Small intestine (tissue), 7 donors: ENCODE results near the gene KCNAB2. TPM values are rescaled to one million over a fixed set of nuclear protein-coding genes. Genes with fewer than 3 reads are reported as not detected.

Source experiments
- DNase-seq, 2 donors: peaks; one replicate each; pipeline versions ENCODE4 v3.0.0 to v3.0.0-alpha.2; 2013
- FAIRE-seq: peaks from 2 replicates; lab custom pipeline; 2012; peaks lifted over from hg19 to GRCh38; lab: Jason Lieb, UNC
- H3K27ac ChIP-seq, 3 donors: one replicate each; pipeline ENCODE4 v1.5.1; 2013; ENCODE audit warnings: low read length in 2 of 3, mild to moderate bottlenecking in 2 of 3, control low read depth in 1 of 3, inconsistent platforms in 1 of 3, low read depth in 1 of 3, moderate library complexity in 1 of 3
- H3K27me3 ChIP-seq, 3 donors: one replicate each; pipeline ENCODE4 v1.6.1; 2013; ENCODE audit warnings: low read length in 3 of 3, inconsistent platforms in 1 of 3; ENCODE audit not compliant: control insufficient read depth in 3 of 3, insufficient read depth in 3 of 3
- H3K36me3 ChIP-seq, 3 donors: one replicate each; pipeline ENCODE4 v1.6.1; 2013; ENCODE audit warnings: low read length in 3 of 3, inconsistent platforms in 1 of 3, low read depth in 1 of 3, mild to moderate bottlenecking in 1 of 3, moderate library complexity in 1 of 3; ENCODE audit not compliant: control insufficient read depth in 3 of 3, insufficient read depth in 2 of 3
- H3K4me1 ChIP-seq, 3 donors: one replicate each; pipeline ENCODE4 v1.6.1; 2013; ENCODE audit warnings: low read length in 2 of 3, inconsistent platforms in 1 of 3, low read depth in 1 of 3, mild to moderate bottlenecking in 1 of 3, moderate library complexity in 1 of 3; ENCODE audit not compliant: control insufficient read depth in 3 of 3, insufficient read depth in 2 of 3
- H3K4me3 ChIP-seq, 3 donors: one replicate each; pipeline ENCODE4 v1.5.1; 2013; ENCODE audit warnings: low read length in 3 of 3, control low read depth in 1 of 3, inconsistent platforms in 1 of 3, low read depth in 1 of 3, mild to moderate bottlenecking in 1 of 3, moderate library complexity in 1 of 3
- H3K9me3 ChIP-seq, 2 donors: one replicate each; pipeline ENCODE4 v1.6.1; 2013; ENCODE audit warnings: low read depth in 1 of 2, low read length in 1 of 2; ENCODE audit not compliant: control insufficient read depth in 2 of 2, insufficient read depth in 1 of 2
- WGBS, 3 donors: extraction: QIAGEN DNeasy Blood & Tissue Kit; methylation state at CpG; one replicate each; pipeline ENCODE4 v1.1.7; 2013; 5-methylcytosine and 5-hydroxymethylcytosine counted together
- polyA plus RNA-seq, 4 donors: library from polyadenylated mRNA; stranded (reverse) in 3 of 4; unstranded in 1 of 4; fragments of 200-250 nt in 3 of 4; fragments of 120-200 nt in 1 of 4; gene quantifications; one replicate each; pipeline versions ENCODE4 v1.2.1 to v1.2.3, GENCODE V29; 2013
- donor health status: healthy with polysubstance abuse.
- donor health status: control.
- donor health status: control.
- donor health status: Bipolar disorder and iron deficiency.
- donor health status: healthy.

Gene KCNAB2
- polyA plus RNA-seq, 4 donors = 1.1 to 35.7 (median 5.3) TPM

DNA sequence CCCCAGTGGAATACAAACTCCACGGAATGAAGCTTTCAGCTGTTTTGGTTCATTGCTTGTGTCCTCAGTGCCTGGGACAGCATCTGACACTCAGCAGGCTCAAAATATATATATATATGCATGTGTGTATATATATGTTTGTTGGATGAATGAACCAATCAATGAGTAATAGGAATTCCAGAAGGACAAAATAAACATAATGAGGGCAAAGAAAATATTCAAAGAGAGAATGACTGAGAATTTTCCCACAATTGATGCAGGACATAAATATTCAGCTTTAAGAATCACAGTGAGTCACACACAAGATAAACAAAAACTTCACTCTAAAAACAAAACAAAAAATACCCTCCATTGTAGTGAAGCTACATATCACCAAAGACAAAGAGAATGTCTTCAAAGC, 70.4 kb downstream of the KCNAB2 start:
- no peak overlapping the region for H3K4me3 ChIP-seq
- FAIRE-seq = no peak
- no peak overlapping the region for H3K27ac ChIP-seq
- H3K36me3 ChIP-seq = no peaks in the 10 kb centered on the region
- WGBS, 3 donors = 54 to 76% (median 69%) methylated on average over 1 of the region's 1 CpG
- H3K9me3 ChIP-seq = no peaks in the 10 kb centered on the region
- H3K27me3 ChIP-seq = peaks cover 0 to 4% (median 0%) of the 10 kb centered on the region in 3 donors
- no peaks in the 10 kb centered on the region for H3K4me1 ChIP-seq
- DNase-seq = no peak

DNA sequence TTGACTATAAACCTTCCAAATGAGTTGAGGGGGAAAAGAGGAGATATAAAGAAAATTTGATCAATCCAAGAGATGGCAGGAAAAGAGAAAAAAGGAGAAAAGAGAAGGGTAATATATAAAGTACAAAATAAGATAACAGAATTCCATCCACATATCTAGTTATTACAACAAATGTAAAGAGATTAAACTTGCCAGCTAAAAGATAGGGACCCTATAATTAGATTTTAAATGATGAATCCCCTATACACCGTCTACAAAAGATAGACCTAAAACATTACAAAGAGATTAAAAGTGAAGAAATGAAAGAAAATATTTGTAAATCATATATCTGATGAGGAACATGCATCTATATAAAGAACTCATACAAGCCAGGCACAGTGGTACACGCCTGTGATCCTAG, 71.4 kb downstream of the KCNAB2 start:
- Histone ChIP-seq H3K27ac (no peak overlapping the region), H3K9me3 (no peaks in the 10 kb centered on the region), H3K36me3 (no peaks in the 10 kb centered on the region), H3K4me3 (no peak overlapping the region), H3K27me3 (peaks cover 0 to 4% (median 0%) of the 10 kb centered on the region in 3 donors), H3K4me1 (no peaks in the 10 kb centered on the region)
- WGBS, 3 donors = 86 to 90% (median 86%) methylated on average over 2 of the region's 2 CpGs
- no peak for FAIRE-seq
- no peak for DNase-seq

GRCh38 chr1:6117624-6118023, 71.9 kb downstream of the KCNAB2 start:
- H3K9me3 ChIP-seq = no peaks in the 10 kb centered on the region
- no peak for FAIRE-seq
- peaks cover 0 to 4% (median 0%) of the 10 kb centered on the region in 3 donors for H3K27me3 ChIP-seq
- no peak overlapping the region for H3K4me3 ChIP-seq
- no peaks in the 10 kb centered on the region for H3K4me1 ChIP-seq
- no peaks in the 10 kb centered on the region for H3K36me3 ChIP-seq
- H3K27ac ChIP-seq = no peak overlapping the region
- no peak for DNase-seq

DNA sequence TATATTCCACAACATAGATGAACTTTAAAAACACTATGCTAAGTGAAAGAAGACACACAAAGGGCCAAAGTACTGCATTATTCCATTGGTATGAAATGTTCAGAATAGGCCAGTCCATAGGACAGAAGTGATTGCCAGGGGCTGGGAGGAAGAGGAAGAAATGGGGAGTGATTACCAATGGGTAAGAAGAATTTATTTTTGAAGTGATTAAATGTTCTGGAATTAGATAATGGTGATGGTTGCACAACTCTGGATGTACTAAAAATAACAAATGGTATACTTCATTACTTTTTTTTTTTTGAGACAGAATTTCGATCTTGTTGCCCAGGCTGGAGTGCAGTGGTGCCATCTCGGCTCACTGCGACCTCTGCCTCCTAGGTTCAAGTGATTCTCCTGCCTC, 72.7 kb downstream of the KCNAB2 start:
- Histone ChIP-seq H3K9me3 (no peaks in the 10 kb centered on the region), H3K27ac (no peak overlapping the region), H3K27me3 (no peaks in the 10 kb centered on the region), H3K4me1 (no peaks in the 10 kb centered on the region), H3K4me3 (no peak overlapping the region), H3K36me3 (no peaks in the 10 kb centered on the region)
- WGBS, 3 donors = 79 to 94% (median 82%) methylated on average over 3 of the region's 3 CpGs
- DNase-seq (no peak), FAIRE-seq (no peak)

GRCh38 chr1:6121021-6121421, 75.3 kb downstream of the KCNAB2 start:
- WGBS, 3 donors = 84 to 87% (median 84%) methylated on average over 17 to 18 of the region's 18 CpGs
- DNase-seq = no peak
- no peaks in the 10 kb centered on the region for H3K27me3 ChIP-seq

DNA sequence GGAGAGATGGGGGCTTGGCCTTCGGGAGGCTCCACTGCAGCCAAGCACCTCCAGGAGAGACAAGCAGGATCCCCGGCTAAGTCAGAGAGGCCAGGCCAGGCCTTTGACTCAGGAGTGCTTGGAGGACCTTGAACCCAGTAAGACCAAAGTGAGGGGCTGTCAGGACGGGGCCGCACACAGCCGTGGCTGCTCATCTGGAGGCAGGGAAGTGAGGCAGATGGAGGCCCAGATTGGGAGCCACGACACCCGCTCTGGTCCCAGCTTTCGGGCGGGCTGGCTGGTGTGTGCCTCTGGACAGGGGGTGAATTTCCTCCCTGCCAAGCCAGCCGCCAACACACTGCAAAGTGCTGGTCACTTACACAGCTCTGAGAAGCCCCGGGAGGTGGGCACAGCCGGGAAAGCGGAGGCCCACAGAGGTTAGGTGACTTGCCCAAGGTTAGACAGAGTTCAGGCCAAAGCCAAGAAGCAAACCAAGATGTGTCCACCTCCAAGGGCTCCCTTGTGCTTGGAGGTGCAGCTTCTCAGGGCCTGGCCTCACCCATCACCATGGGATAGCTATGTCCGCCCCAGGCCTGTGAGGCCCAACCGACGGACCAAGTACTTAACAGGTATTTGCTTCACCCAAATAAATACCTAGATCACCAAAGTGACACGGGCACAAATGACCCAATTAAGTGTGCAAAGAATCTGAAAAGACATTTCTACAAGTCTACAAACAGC, 76.1 kb downstream of the KCNAB2 start:
- H3K27me3 ChIP-seq = no peaks in the 10 kb centered on the region
- FAIRE-seq (no peak), DNase-seq (no peak)
- H3K4me1 ChIP-seq = no peaks in the 10 kb centered on the region
- no peaks in the 10 kb centered on the region for H3K9me3 ChIP-seq
- H3K27ac ChIP-seq = no peak overlapping the region
- H3K4me3 ChIP-seq = no peak overlapping the region
- H3K36me3 ChIP-seq = no peaks in the 10 kb centered on the region
- WGBS, 3 donors = 92 to 93% (median 92%) methylated on average over 17 of the region's 17 CpGs

More at GRCh38 chr1:6121021-6121421, 75.3 kb downstream of the KCNAB2 start:
- no peaks in the 10 kb centered on the region for H3K36me3 ChIP-seq
- H3K9me3 ChIP-seq = no peaks in the 10 kb centered on the region
- no peaks in the 10 kb centered on the region for H3K4me1 ChIP-seq
- no peak overlapping the region for H3K4me3 ChIP-seq
- H3K27ac ChIP-seq = no peak overlapping the region
- FAIRE-seq = no peak

DNA sequence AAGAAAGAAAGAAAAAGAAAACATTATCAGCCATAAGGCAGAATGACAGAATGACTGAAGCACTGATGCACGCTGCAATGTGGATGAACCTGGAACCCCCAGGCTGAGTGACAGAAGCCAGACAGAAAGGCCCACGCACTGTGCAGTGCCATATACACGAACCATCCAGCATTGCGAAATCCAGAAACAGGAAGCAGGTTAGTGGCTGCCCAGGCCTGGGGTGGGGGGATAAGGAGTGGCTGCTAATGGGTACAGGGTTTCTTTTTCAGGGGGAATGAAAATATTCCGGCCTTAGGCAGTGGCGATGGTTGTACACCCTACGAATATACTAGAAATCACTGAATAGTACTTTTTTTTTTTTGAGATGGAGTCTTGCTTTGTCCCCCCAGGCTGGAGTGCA, 77.4 kb downstream of the KCNAB2 start:
- 61 to 68% (median 65%) methylated on average over 7 of the region's 7 CpGs for WGBS, 3 donors
- DNase-seq (no peak), FAIRE-seq (no peak)
- no peak overlapping the region for H3K27ac ChIP-seq
- no peaks in the 10 kb centered on the region for H3K9me3 ChIP-seq
- H3K4me3 ChIP-seq = no peak overlapping the region
- no peaks in the 10 kb centered on the region for H3K27me3 ChIP-seq
- peaks cover 0 to 3% (median 0%) of the 10 kb centered on the region in 3 donors for H3K4me1 ChIP-seq
- no peaks in the 10 kb centered on the region for H3K36me3 ChIP-seq

GRCh38 chr1:6123816-6124215, 78.1 kb downstream of the KCNAB2 start:
- DNase-seq (no peak), FAIRE-seq (no peak)
- Histone ChIP-seq H3K9me3 (no peaks in the 10 kb centered on the region), H3K4me3 (no peak overlapping the region), H3K27ac (no peak overlapping the region), H3K36me3 (no peaks in the 10 kb centered on the region), H3K27me3 (no peaks in the 10 kb centered on the region), H3K4me1 (peaks cover 0 to 3% (median 0%) of the 10 kb centered on the region in 3 donors)
- 77 to 86% (median 78%) methylated on average over 9 to 10 of the region's 10 CpGs for WGBS, 3 donors

DNA sequence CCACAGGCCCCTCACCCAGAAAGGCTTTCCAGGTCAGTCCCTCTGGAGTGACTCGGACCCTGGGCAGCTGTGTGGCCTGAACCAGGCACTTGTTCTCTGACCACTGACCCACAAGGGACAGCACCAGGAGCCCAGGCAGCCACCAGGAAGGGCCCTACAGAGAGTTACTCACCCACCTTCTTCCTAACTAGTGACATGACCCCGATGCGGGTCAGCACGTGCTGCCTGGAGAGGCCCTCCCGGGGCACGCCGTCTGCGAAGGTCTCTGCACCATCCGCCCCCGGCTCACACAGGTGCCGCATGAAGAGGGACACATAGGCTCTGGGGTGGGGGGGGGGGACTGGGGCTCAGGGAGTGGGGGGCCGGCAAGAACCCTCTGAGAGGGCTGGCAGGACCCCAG, 78.7 kb downstream of the KCNAB2 start:
- Histone ChIP-seq H3K27me3 (no peaks in the 10 kb centered on the region), H3K9me3 (no peaks in the 10 kb centered on the region), H3K36me3 (no peaks in the 10 kb centered on the region), H3K27ac (no peak overlapping the region), H3K4me1 (peaks cover 0 to 3% (median 0%) of the 10 kb centered on the region in 3 donors), H3K4me3 (no peak overlapping the region)
- 86 to 89% (median 88%) methylated on average over 9 to 12 of the region's 12 CpGs for WGBS, 3 donors
- FAIRE-seq (no peak), DNase-seq (no peak)
